IMR-90 (cell line): ENCODE data around the gene DISP2. TPM values are rescaled to one million over a fixed set of nuclear protein-coding genes. Genes with fewer than 3 reads are reported as not detected.

Experiments
- ATAC-seq: fragments of 200-7000 bp; cut with Tn5 transposase; 2 replicates; pipeline ENCODE4 v1.9.1; 2020; ENCODE audit warnings: low read depth, mild to moderate bottlenecking, moderate library complexity
- BruUV-seq: library from RNA; stranded (reverse); fragments of 400-500 nt; replicated peaks from 2 replicates; lab custom pipeline; 2021; lab: Mats Ljungman, UMichigan
- CTCF ChIA-PET: fragments of 300-600 bp; formaldehyde crosslinking; extraction: SDS; loops from one replicate; lab custom pipeline; 2021; ENCODE audit warnings: antibody characterized with exemption; lab: Yijun Ruan, JAX
- POLR2A ChIA-PET: fragments of 300-600 bp; sonication (Branson Sonifier 250); formaldehyde crosslinking; loops from one replicate; lab custom pipeline; 2022; ENCODE audit warnings: antibody characterized with exemption; ENCODE audit not compliant: unreplicated experiment; lab: Charles Lee
- DNase-seq: peaks from one replicate; pipeline ENCODE4 v3.0.0; 2013
- H2AFZ ChIP-seq: replicated peaks from 2 replicates; pipeline ENCODE3; 2013; ENCODE audit warnings: low read length, mild to moderate bottlenecking; ENCODE audit not compliant: poor library complexity
- H2AK5ac ChIP-seq: 2 replicates; pipeline ENCODE4 v1.6.1; 2013; ENCODE audit warnings: low read depth, low read length, inconsistent platforms
- H2AK9ac ChIP-seq: replicated peaks from 2 replicates; pipeline ENCODE3; 2013; ENCODE audit warnings: mild to moderate bottlenecking, low read depth, low read length, moderate library complexity; ENCODE audit not compliant: poor library complexity
- H2BK120ac ChIP-seq: 2 replicates; pipeline ENCODE4 v1.6.1; 2013; ENCODE audit warnings: low read depth, low read length, inconsistent platforms
- H2BK15ac ChIP-seq: 3 replicates; pipeline ENCODE4 v1.6.1; 2013; ENCODE audit warnings: low read depth, low read length, inconsistent platforms
- H2BK20ac ChIP-seq: 2 replicates; pipeline ENCODE4 v1.6.1; 2013; ENCODE audit warnings: low read depth, mild to moderate bottlenecking, inconsistent platforms, low read length, moderate library complexity
- H2BK5ac ChIP-seq: 2 replicates; pipeline ENCODE4 v1.6.1; 2013; ENCODE audit warnings: mild to moderate bottlenecking, low read depth, low read length, inconsistent platforms; ENCODE audit not compliant: poor library complexity, severe bottlenecking
- H3K14ac ChIP-seq: replicated peaks from 2 replicates; pipeline ENCODE4 v1.6.1; 2013; ENCODE audit warnings: low read depth, low read length, inconsistent platforms
- H3K18ac ChIP-seq: 2 replicates; pipeline ENCODE4 v1.6.1; 2013; ENCODE audit warnings: low read depth, low read length, control low read depth
- H3K23ac ChIP-seq: 2 replicates; pipeline ENCODE4 v1.6.1; 2013; ENCODE audit warnings: low read depth, low read length, inconsistent platforms
- H3K27ac ChIP-seq: 2 replicates; pipeline ENCODE4 v1.5.1; 2013; ENCODE audit warnings: mild to moderate bottlenecking, control low read depth, low read length; ENCODE audit not compliant: insufficient read depth
- H3K27me3 ChIP-seq: 2 replicates; pipeline ENCODE4 v1.6.1; 2013; ENCODE audit warnings: low read length; ENCODE audit not compliant: control insufficient read depth, insufficient read depth
- H3K36me3 ChIP-seq: 2 replicates; pipeline ENCODE4 v1.6.1; 2013; ENCODE audit warnings: low read length, mixed read lengths; ENCODE audit not compliant: control insufficient read depth, insufficient read depth
- H3K4ac ChIP-seq: 2 replicates; pipeline ENCODE4 v1.6.1; 2013; ENCODE audit warnings: low read depth, low read length, inconsistent platforms
- H3K4me1 ChIP-seq: 2 replicates; pipeline ENCODE4 v1.6.1; 2013; ENCODE audit warnings: low read length, mixed read lengths; ENCODE audit not compliant: control insufficient read depth, insufficient read depth
- H3K4me2 ChIP-seq: 2 replicates; pipeline ENCODE4 v1.6.1; 2013; ENCODE audit warnings: low read depth, mild to moderate bottlenecking, control low read depth, low read length, moderate library complexity
- H3K4me3 ChIP-seq: 2 replicates; pipeline ENCODE4 v1.5.1; 2013; ENCODE audit warnings: low read depth, mild to moderate bottlenecking, control low read depth, low read length, moderate library complexity; ENCODE audit not compliant: insufficient read depth
- H3K56ac ChIP-seq: 2 replicates; pipeline ENCODE4 v1.6.1; 2013; ENCODE audit warnings: low read length, inconsistent platforms; ENCODE audit not compliant: insufficient read depth; ENCODE audit errors: extremely low read depth
- H3K79me1 ChIP-seq, 2 experiments: 2 replicates each; pipeline ENCODE4 v1.6.1; 2013; ENCODE audit warnings: low read length in 2 of 2, inconsistent platforms in 1 of 2, low read depth in 1 of 2
- H3K9ac ChIP-seq: 2 replicates; pipeline ENCODE4 v1.6.1; 2013; ENCODE audit warnings: low read depth, low read length, control low read depth
- H3K9me1 ChIP-seq: 2 replicates; pipeline ENCODE4 v1.6.1; 2013; ENCODE audit warnings: low read length, inconsistent platforms; ENCODE audit not compliant: insufficient read depth
- H3K9me3 ChIP-seq: 2 replicates; pipeline ENCODE4 v1.6.1; 2013; ENCODE audit warnings: low read length; ENCODE audit not compliant: control insufficient read depth, insufficient read depth
- H4K20me1 ChIP-seq: 2 replicates; pipeline ENCODE4 v1.6.1; 2013; ENCODE audit warnings: low read length, inconsistent platforms; ENCODE audit not compliant: insufficient read depth
- H4K5ac ChIP-seq: 2 replicates; pipeline ENCODE4 v1.6.1; 2013; ENCODE audit warnings: mild to moderate bottlenecking, low read depth, low read length, control low read depth
- H4K8ac ChIP-seq, 2 experiments: 2 replicates each; pipeline ENCODE4 v1.6.1; 2013; ENCODE audit warnings: low read depth in 2 of 2, low read length in 2 of 2, control low read depth in 1 of 2, inconsistent platforms in 1 of 2
- H4K91ac ChIP-seq: 2 replicates; pipeline ENCODE4 v1.6.1; 2013; ENCODE audit warnings: low read depth, low read length, inconsistent platforms; ENCODE audit not compliant: insufficient read depth
- BHLHE40 ChIP-seq: fragments of 150-350 bp; IDR thresholded peaks from 2 replicates; pipeline ENCODE4 v1.6.1; 2016; ENCODE audit warnings: mild to moderate bottlenecking, low read depth, low read length
- CEBPB ChIP-seq: IDR thresholded peaks from 2 replicates; pipeline ENCODE4 v1.6.1; 2012; ENCODE audit warnings: low read depth, low read length, improper control_type of control experiment
- CHD1 ChIP-seq: IDR thresholded peaks from 2 replicates; pipeline ENCODE4 v1.6.1; 2012; ENCODE audit warnings: low read depth, low read length, improper control_type of control experiment
- CTCF ChIP-seq: conservative IDR thresholded peaks from 2 replicates; pipeline ENCODE4 v1.5.1; 2012; ENCODE audit warnings: mild to moderate bottlenecking, low read depth, low read length, improper control_type of control experiment
- FOS ChIP-seq: fragments of 150-350 bp; IDR thresholded peaks from 2 replicates; pipeline ENCODE4 v1.6.1; 2016; ENCODE audit warnings: low read depth, low read length
- MAFK ChIP-seq: IDR thresholded peaks from 2 replicates; pipeline ENCODE4 v1.6.1; 2012; ENCODE audit warnings: low read depth, low read length, improper control_type of control experiment
- MAZ ChIP-seq: IDR thresholded peaks from 2 replicates; pipeline ENCODE4 v1.6.1; 2012; ENCODE audit warnings: low read depth, mild to moderate bottlenecking, low read length, improper control_type of control experiment, moderate library complexity, borderline replicate concordance
- MXI1 ChIP-seq: IDR thresholded peaks from 2 replicates; pipeline ENCODE4 v1.6.1; 2012; ENCODE audit warnings: low read depth, mild to moderate bottlenecking, low read length, moderate library complexity, borderline replicate concordance
- NFE2L2 ChIP-seq: fragments of 150-350 bp; IDR thresholded peaks from 2 replicates; pipeline ENCODE4 v1.6.1; 2016; ENCODE audit warnings: low read depth, mild to moderate bottlenecking, low read length
- POLR2A ChIP-seq: IDR thresholded peaks from 2 replicates; pipeline ENCODE4 v1.6.1; 2012; ENCODE audit warnings: mild to moderate bottlenecking, low read depth, low read length
- RAD21 ChIP-seq: IDR thresholded peaks from 2 replicates; pipeline ENCODE4 v1.6.1; 2012; ENCODE audit warnings: low read length, improper control_type of control experiment
- RFX5 ChIP-seq: IDR thresholded peaks from 2 replicates; pipeline ENCODE4 v1.8.0; 2012; ENCODE audit warnings: low read depth, mild to moderate bottlenecking, low read length, moderate library complexity
- SMC3 ChIP-seq: fragments of 150-350 bp; IDR thresholded peaks from 2 replicates; pipeline ENCODE4 v1.6.1; 2016; ENCODE audit warnings: low read depth, mild to moderate bottlenecking, antibody characterized with exemption, low read length, moderate library complexity
- WGBS, 2 experiments: methylation state at CpG; one replicate each; pipeline versions ENCODE4 v1.1.5 to v1.1.7; 2013; ENCODE audit warnings: missing lambda C conversion rate in 2 of 2; ENCODE audit not compliant: insufficient read length in 1 of 2; ENCODE audit errors: extremely low coverage in 2 of 2; 5-methylcytosine and 5-hydroxymethylcytosine counted together
- dilution Hi-C: fragments of 300-500 bp; cut with HindIII; formaldehyde crosslinking; loops from one replicate; pipeline ENCODE4 v1.14.3; 2018; ENCODE audit warnings: low sequenced_read_pairs; ENCODE audit not compliant: unreplicated experiment
- in situ Hi-C: fragments of 300-500 bp; cut with MboI; formaldehyde crosslinking; loops from 3 replicates; pipeline ENCODE4 v1.14.3; 2019; ENCODE audit warnings: low sequenced_read_pairs, inconsistent platforms, mixed read lengths
- intact Hi-C: fragments of 100-400 bp; cut with micrococcal nuclease; formaldehyde crosslinking; loops from 2 replicates; pipeline ENCODE4 v1.10.0; 2022
- polyA plus RNA-seq, 3 experiments: library from polyadenylated mRNA; depleted of rRNA; stranded (reverse); fragments of >200 nt; gene quantifications; 2 replicates each; pipeline ENCODE4 v1.2.3, GENCODE V29; 2012; ENCODE audit warnings: low replicate concordance in 1 of 3
- total RNA-seq: library from RNA; depleted of rRNA; stranded (reverse); fragments of >200 nt; gene quantifications from 2 replicates; pipeline ENCODE4 v1.2.3, GENCODE V29; 2012
- TF ChIP-seq, protein P1 (sequence below): fragments of 150-350 bp; IDR thresholded peaks from 2 replicates; pipeline ENCODE4 v1.6.1; 2016; ENCODE audit warnings: low read depth, mild to moderate bottlenecking, low read length, moderate library complexity, borderline replicate concordance

The DISP2 gene
- total and polyA plus RNA-seq, 2 of the 4 experiments (the other 2 are of a cell fraction): 0.34 to 0.36 TPM

DNA sequence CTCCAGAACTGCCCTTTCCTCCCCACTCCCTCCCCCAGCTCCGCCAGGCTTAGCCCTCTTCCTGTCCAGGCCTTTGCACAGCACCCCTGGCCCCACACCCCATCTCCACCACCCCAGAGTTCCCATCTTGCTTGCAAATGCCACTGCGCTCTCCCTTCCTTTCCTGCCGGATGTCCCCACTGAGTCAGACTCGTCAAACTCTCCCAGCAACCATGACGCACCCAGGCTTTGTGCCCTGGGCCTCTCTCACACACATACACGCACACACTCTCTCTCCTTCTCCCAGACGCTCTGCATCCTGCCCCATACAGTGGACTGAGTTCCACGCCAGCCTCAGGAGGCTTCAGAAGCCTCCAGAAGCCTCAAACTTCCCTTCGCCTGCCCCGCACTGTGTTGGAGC, 14.5 kb upstream of the DISP2 start:
- DNase-seq (peak; percentile 98), ATAC-seq (peak; percentile 32)
- Histone ChIP-seq H2AK9ac (peak overlapping the region; percentile 80), H3K14ac (peak overlapping the region; percentile 92), H2BK20ac (peak overlapping the region; percentile 92), H2BK5ac (peak overlapping the region; percentile 96), H4K91ac (peak overlapping the region; percentile 97), H3K27ac (peak overlapping the region; percentile 85), H4K20me1 (no peaks in the 10 kb centered on the region), H3K27me3 (no peaks in the 10 kb centered on the region), H2AK5ac (peak overlapping the region; percentile 95), H4K5ac (peak overlapping the region; percentile 83), H2BK120ac (peak overlapping the region; percentile 94), H3K4ac (peak overlapping the region; percentile 98), H3K23ac (peak overlapping the region; percentile 90), H4K8ac (peak overlapping the region; percentile 67 to 86), H2AFZ (peak overlapping the region; percentile 89), H3K4me1 (peaks cover 35% of the 10 kb centered on the region), H3K9me1 (peaks cover 18% of the 10 kb centered on the region), H3K36me3 (peaks cover 2% of the 10 kb centered on the region; the same call in 1 of the 2 replicates), H3K9me3 (no peaks in the 10 kb centered on the region), H3K79me1 (peaks cover 14 to 24% of the 10 kb centered on the region in 2 experiments; a peak in 3 of 4 replicates), H3K4me2 (no peak overlapping the region; the same call in 1 of the 2 replicates), H3K56ac (peak overlapping the region; percentile 76), H3K4me3 (no peak overlapping the region), H3K9ac (peak overlapping the region; percentile 11; the same call in 1 of the 2 replicates), H3K18ac (peak overlapping the region; percentile 76), H2BK15ac (peak overlapping the region; percentile 89)
- WGBS, 2 experiments: 24% methylated on average over 5 of the region's 10 CpGs; no CpG with 5 or more reads in 1 of the 2 experiments
- ChIA-PET CTCF (interaction anchor here (2.8 kb wide), 1 partner anchor 12 kb away, joined by 15 read pairs; no protein-coding TSS in a partner anchor), POLR2A (interaction anchor here (0.6 kb wide), 1 partner anchor 13 kb away, joined by 5 read pairs; no protein-coding TSS in a partner anchor)
- in situ Hi-C loops (no loop called here), intact Hi-C loops (no loop called here), dilution Hi-C loops (no loop called here)
- no TSS peak for BruUV-seq
- TF ChIP-seq MXI1 (no peak), RFX5 (peak; percentile 97), CEBPB (no peak), MAFK (no peak), BHLHE40 (0 out of 2 replicates have a peak, but pooled peaks have one; percentile 33), MAZ (peak; percentile 69; the same call in 1 of the 2 replicates), RAD21 (no peak), SMC3 (no peak), FOS (peak; percentile 84), POLR2A (peak; percentile 92), NFE2L2 (peak; percentile 37; the same call in 1 of the 2 replicates), CTCF (0 out of 2 replicates have a peak, but pooled peaks have one; percentile 4), CHD1 (no peak; the same call in 1 of the 2 replicates)
- TF ChIP-seq, protein P1, sequence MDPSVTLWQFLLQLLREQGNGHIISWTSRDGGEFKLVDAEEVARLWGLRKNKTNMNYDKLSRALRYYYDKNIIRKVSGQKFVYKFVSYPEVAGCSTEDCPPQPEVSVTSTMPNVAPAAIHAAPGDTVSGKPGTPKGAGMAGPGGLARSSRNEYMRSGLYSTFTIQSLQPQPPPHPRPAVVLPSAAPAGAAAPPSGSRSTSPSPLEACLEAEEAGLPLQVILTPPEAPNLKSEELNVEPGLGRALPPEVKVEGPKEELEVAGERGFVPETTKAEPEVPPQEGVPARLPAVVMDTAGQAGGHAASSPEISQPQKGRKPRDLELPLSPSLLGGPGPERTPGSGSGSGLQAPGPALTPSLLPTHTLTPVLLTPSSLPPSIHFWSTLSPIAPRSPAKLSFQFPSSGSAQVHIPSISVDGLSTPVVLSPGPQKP: no peak
